OCI-LY3 (cell line): Measurements from ENCODE around the gene PLD1.

ENCODE experiments used
- H2AFZ ChIP-seq: fragments of 200-600, 300-600 bp; shearing (Covaris generic); 2 replicates; pipeline ENCODE4 v1.6.0; 2014; ENCODE audit warnings: antibody characterized with exemption, low read depth, low read length
- H3K27ac ChIP-seq: fragments of 200-600, 300-600 bp; sonication (generic); 2 replicates; pipeline ENCODE4 v1.5.1; 2014; ENCODE audit warnings: mild to moderate bottlenecking, low read length, moderate library complexity, mixed read lengths
- H3K27me3 ChIP-seq: fragments of 200-600, 300-600 bp; sonication (generic); 2 replicates; pipeline ENCODE4 v1.6.1; 2014; ENCODE audit warnings: low read depth, low read length, mixed read lengths
- H3K36me3 ChIP-seq: fragments of 200-600, 300-600 bp; sonication (generic); replicated peaks from 2 replicates; pipeline ENCODE3; 2014; ENCODE audit warnings: low read depth, low read length, mixed read lengths
- H3K4me1 ChIP-seq: fragments of 300-600, 200-600 bp; sonication (generic); 2 replicates; pipeline ENCODE4 v1.6.1; 2014; ENCODE audit warnings: low read length, mixed read lengths
- H3K4me2 ChIP-seq: fragments of 200-600, 300-600 bp; sonication (generic); 2 replicates; pipeline ENCODE4 v1.6.1; 2014; ENCODE audit warnings: low read length, mixed read lengths
- H3K4me3 ChIP-seq: fragments of 300-600, 200-600 bp; sonication (generic); 2 replicates; pipeline ENCODE4 v1.5.1; 2014; ENCODE audit warnings: antibody characterized with exemption, mild to moderate bottlenecking, low read length, moderate library complexity
- H3K79me2 ChIP-seq: fragments of 300-600, 200-600 bp; shearing (Covaris generic); 2 replicates; pipeline ENCODE4 v1.6.1; 2014; ENCODE audit warnings: mild to moderate bottlenecking, low read length, mixed read lengths
- H3K9ac ChIP-seq: fragments of 300-600, 200-600 bp; shearing (Covaris generic); 2 replicates; pipeline ENCODE4 v1.6.0; 2014; ENCODE audit warnings: mild to moderate bottlenecking, low read length, moderate library complexity
- H3K9me3 ChIP-seq: fragments of 200-600, 300-600 bp; shearing (Covaris generic); 2 replicates; pipeline ENCODE4 v1.6.1; 2014; ENCODE audit warnings: low read length, mixed read lengths; ENCODE audit not compliant: insufficient read depth
- H4K20me1 ChIP-seq: fragments of 200-600, 300-600 bp; sonication (generic); 2 replicates; pipeline ENCODE4 v1.6.1; 2016; ENCODE audit warnings: low read length, mixed read lengths; ENCODE audit not compliant: insufficient read depth
- EZH2phosphoT487 ChIP-seq: fragments of 200-600 bp; shearing (Covaris generic); IDR thresholded peaks from 2 replicates; pipeline ENCODE4 v1.6.1; 2018; ENCODE audit warnings: antibody characterized with exemption, mixed run types, low read depth
- TF ChIP-seq, protein P1 (sequence below): fragments of 200-600, 300-600 bp; sonication (generic); IDR thresholded peaks from 2 replicates; pipeline ENCODE4 v1.5.1; 2014; ENCODE audit warnings: antibody characterized with exemption, low read length, low read depth

The PLD1 gene

DNA sequence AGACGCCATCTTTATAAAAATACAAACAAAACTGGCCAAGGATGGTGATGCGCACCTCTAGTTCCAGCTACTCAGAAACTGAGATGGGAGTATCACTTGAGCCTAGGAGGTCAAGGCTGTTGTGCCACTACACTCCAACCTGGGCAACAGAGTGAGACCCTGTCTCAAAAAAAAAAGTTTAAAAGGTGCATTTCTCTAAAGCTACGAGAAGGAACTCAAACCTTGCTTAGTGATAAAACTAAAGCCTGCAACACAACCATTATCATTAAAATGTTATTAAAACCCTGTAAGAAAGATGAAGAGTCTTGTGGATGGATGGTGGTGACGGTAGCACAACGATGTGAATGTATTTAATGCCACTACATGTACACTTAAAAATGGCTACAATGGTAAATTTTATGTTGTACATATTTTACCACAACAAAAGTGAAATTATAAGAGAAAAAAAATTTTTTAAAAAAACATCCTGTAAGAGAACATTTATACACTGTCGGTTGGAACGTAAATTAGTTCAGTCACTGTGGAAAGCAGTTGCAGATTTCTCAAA lies 3.1 kb downstream of the PLD1 start:
- Histone ChIP-seq H3K9ac (no peak overlapping the region), H2AFZ (no peak overlapping the region), H3K9me3 (no peaks in the 10 kb centered on the region), H3K36me3 (no peaks in the 10 kb centered on the region), H3K4me2 (no peak overlapping the region), H3K4me3 (no peak overlapping the region), H3K27me3 (no peaks in the 10 kb centered on the region), H3K27ac (no peak overlapping the region), H3K79me2 (no peaks in the 10 kb centered on the region), H4K20me1 (no peaks in the 10 kb centered on the region), H3K4me1 (no peaks in the 10 kb centered on the region)
- TF ChIP-seq, protein P1, sequence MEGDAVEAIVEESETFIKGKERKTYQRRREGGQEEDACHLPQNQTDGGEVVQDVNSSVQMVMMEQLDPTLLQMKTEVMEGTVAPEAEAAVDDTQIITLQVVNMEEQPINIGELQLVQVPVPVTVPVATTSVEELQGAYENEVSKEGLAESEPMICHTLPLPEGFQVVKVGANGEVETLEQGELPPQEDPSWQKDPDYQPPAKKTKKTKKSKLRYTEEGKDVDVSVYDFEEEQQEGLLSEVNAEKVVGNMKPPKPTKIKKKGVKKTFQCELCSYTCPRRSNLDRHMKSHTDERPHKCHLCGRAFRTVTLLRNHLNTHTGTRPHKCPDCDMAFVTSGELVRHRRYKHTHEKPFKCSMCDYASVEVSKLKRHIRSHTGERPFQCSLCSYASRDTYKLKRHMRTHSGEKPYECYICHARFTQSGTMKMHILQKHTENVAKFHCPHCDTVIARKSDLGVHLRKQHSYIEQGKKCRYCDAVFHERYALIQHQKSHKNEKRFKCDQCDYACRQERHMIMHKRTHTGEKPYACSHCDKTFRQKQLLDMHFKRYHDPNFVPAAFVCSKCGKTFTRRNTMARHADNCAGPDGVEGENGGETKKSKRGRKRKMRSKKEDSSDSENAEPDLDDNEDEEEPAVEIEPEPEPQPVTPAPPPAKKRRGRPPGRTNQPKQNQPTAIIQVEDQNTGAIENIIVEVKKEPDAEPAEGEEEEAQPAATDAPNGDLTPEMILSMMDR, result no peak
- no peak for TF ChIP-seq EZH2phosphoT487

DNA sequence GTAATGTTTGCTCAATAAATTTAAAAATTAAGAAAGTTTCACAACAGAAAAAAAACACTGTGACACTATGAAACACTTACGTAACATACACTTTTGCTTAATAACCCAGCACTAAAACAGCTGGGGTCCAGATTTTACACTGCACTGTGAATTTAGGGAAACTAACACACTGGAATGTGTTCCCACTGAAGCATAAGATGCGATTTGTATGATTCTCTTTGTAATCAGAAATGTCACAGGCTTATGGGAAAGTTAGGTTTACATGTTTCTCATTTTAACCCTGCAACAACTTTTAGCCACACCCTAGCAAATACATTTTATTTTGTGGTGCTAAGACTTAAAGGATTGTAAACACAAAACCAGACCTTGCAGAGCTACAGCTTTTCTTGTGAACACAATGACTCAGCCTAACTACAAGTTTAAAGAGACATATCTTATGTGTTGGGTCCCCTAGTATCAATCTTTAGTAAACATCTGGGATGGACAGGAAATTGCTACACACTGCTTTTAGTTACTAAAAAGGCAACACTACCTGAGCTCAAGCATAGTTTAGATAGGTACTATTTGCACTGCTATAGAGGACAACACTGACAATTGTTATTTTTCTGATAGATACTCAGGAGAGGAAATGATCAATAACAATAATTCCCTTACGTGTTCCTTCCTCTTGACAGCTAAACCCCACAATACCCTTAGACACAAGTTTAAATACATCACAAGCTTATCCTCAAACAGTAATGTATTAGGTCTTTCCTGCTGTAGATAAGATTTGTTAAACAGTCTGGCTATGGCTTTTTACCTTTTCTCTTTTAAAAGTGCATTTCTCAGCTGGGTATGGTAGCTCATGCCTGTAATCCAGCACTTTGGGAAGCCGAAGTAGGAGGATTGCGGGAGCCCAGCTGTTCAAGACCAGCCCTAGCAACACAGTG lies 3.8 kb downstream of the PLD1 start:
- Histone ChIP-seq H3K4me3 (no peak overlapping the region), H3K9ac (no peak overlapping the region), H3K4me1 (no peaks in the 10 kb centered on the region), H3K9me3 (no peaks in the 10 kb centered on the region), H3K27me3 (no peaks in the 10 kb centered on the region), H3K4me2 (no peak overlapping the region), H2AFZ (no peak overlapping the region), H3K27ac (no peak overlapping the region), H3K36me3 (no peaks in the 10 kb centered on the region), H3K79me2 (no peaks in the 10 kb centered on the region), H4K20me1 (no peaks in the 10 kb centered on the region)
- TF ChIP-seq, protein P1, result no peak
- no peak for TF ChIP-seq EZH2phosphoT487

DNA sequence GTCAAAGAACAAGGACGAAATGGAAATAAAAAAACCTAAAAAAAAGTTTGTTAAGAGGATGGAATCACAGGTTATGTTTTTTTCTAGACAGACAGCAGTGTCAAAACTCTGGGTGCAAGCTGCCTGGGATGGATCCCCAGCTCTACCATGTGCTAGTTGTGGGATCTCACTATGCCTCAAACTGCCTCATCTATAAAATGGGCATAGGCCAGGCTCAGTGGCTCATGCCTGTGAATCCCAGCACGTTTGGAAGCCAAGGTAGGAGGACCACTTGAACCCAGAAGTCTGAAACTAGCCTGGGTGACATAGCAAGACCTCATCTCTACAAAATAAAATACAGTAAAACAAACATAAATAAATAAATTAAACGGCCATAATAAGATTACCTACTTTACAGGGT lies 4.6 kb downstream of the PLD1 start:
- no peaks in the 10 kb centered on the region for H3K27me3 ChIP-seq
- no peaks in the 10 kb centered on the region for H3K79me2 ChIP-seq
- no peak overlapping the region for H3K27ac ChIP-seq
- H3K4me2 ChIP-seq, result no peak overlapping the region
- no peaks in the 10 kb centered on the region for H3K9me3 ChIP-seq
- no peaks in the 10 kb centered on the region for H3K4me1 ChIP-seq
- H3K9ac ChIP-seq, result no peak overlapping the region
- no peaks in the 10 kb centered on the region for H4K20me1 ChIP-seq
- no peaks in the 10 kb centered on the region for H3K36me3 ChIP-seq
- no peak overlapping the region for H2AFZ ChIP-seq
- TF ChIP-seq EZH2phosphoT487, result no peak
- TF ChIP-seq, protein P1, result no peak
- no peak overlapping the region for H3K4me3 ChIP-seq

DNA sequence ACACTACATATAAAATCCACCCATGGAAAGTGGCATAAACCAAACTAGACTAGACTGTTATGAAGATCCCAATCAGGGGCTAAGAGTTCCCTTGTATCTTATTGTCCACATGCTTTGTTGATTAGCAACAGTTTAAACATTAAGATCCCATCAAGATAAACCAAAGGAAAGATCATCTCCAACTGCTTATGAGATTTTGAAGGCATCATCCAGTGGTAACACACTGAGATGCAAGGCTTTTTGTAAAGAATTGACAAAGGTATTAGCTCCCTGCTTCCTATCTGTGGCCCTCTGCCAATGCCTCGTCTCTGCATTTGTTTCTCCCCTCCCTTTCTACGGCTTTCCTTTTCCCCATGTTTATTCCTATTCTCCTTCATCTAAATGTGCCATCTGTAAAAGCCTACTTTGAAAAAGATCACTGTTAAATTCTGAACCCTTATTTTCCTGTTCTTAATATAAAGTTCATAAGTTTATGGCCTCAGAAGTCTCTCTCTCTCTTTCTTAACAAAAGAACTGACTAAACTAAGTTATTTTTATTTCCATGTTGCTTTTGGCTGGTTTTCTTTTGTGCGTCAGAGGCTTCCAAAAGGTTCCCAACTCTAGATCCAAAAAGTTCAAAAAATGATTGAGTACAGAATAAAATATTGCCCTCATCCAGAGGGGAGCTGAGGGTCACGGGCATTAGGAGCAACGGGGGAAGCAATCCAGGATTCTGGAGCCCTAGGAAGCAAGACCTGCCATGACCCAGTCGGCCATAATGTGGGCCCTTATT lies 5.5 kb downstream of the PLD1 start:
- no peak overlapping the region for H2AFZ ChIP-seq

More for the DNA sequence above, 5.5 kb downstream of the PLD1 start:
- H3K27ac ChIP-seq, result no peak overlapping the region
- H4K20me1 ChIP-seq, result no peaks in the 10 kb centered on the region
- H3K9ac ChIP-seq, result no peak overlapping the region
- no peaks in the 10 kb centered on the region for H3K27me3 ChIP-seq
- no peak overlapping the region for H3K4me3 ChIP-seq
- H3K4me1 ChIP-seq, result no peaks in the 10 kb centered on the region
- no peaks in the 10 kb centered on the region for H3K36me3 ChIP-seq
- no peak overlapping the region for H3K4me2 ChIP-seq
- H3K79me2 ChIP-seq, result no peaks in the 10 kb centered on the region
- TF ChIP-seq EZH2phosphoT487, result no peak
- TF ChIP-seq, protein P1, result no peak
- H3K9me3 ChIP-seq, result no peaks in the 10 kb centered on the region
